ENCODE measurements around the gene SPEN.

SPEN gene

DNA sequence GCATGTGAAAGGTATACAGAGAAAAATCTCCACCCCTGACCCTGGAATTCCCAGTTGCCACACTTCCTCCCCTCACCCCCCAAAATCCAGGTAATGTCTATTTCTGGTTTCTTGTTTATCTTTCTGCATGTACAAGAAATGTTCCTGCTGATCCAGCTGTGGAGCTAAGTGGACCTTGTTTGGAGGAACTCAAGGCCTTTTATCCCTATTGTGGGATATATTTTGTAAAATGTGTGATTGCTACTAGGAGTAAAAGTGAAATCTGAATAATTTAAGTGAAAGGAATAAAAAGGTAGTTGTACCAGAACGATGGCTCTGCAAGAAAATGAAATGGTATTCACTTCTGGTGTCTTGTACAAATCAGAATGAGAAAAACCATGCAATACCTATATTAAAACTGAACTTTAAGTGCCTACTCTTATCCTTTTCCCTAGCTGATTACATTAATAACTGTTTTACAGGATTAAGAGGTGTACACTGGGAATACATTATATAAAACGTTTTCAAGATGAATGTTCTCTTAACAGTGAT, 3.0 kb downstream of the SPEN start:
- peak overlapping the region; percentile 51 for H3K9ac ChIP-seq (ENCODE audit: low read length)
- no peak overlapping the region for H3K18ac ChIP-seq (ENCODE audit: low read length)
- H3K27me3 ChIP-seq (ENCODE audit: insufficient read depth, low read length, poor library complexity): no peaks in the 10 kb centered on the region
- DNase-seq: no peak
- H3K27ac ChIP-seq (ENCODE audit: low read depth, low read length): no peak overlapping the region
- peak overlapping the region; percentile 3 for H3K4me2 ChIP-seq (ENCODE audit: low read length)
- no peak overlapping the region for H3K4me3 ChIP-seq (ENCODE audit: low read length)
- peaks cover 41% of the 10 kb centered on the region for H3K79me2 ChIP-seq (ENCODE audit: control insufficient read depth, insufficient read depth, low read length)
- peaks cover 7% of the 10 kb centered on the region for H3K79me1 ChIP-seq (ENCODE audit: low read length)
- no peak overlapping the region for H4K8ac ChIP-seq (ENCODE audit: low read depth, low read length)
- H2BK120ac ChIP-seq (ENCODE audit: low read depth, low read length): no peak overlapping the region
- H3K36me3 ChIP-seq (ENCODE audit: control insufficient read depth, insufficient read depth, low read length): no peaks in the 10 kb centered on the region
- peaks cover 2% of the 10 kb centered on the region for H3K4me1 ChIP-seq (ENCODE audit: control insufficient read depth, low read depth, low read length)
- no peak overlapping the region for H3K23ac ChIP-seq (ENCODE audit: low read length)
- no peak overlapping the region for H2BK15ac ChIP-seq (replicated peaks; ENCODE audit: low read depth)
- no peak overlapping the region for H2BK5ac ChIP-seq (ENCODE audit: low read length)
- H4K5ac ChIP-seq (ENCODE audit: low read length): no peak overlapping the region
- peak overlapping the region; percentile 48 for H2AK5ac ChIP-seq (ENCODE audit: low read length)
- peak overlapping the region; percentile 73 for H3K56ac ChIP-seq (ENCODE audit: low read length)
- no peak overlapping the region for H3K4ac ChIP-seq (ENCODE audit: low read depth, low read length)
- no CpG with 5 or more reads among the region's 2 CpGs for WGBS (ENCODE audit: extremely low coverage, insufficient coverage, low lambda C conversion rate)

DNA sequence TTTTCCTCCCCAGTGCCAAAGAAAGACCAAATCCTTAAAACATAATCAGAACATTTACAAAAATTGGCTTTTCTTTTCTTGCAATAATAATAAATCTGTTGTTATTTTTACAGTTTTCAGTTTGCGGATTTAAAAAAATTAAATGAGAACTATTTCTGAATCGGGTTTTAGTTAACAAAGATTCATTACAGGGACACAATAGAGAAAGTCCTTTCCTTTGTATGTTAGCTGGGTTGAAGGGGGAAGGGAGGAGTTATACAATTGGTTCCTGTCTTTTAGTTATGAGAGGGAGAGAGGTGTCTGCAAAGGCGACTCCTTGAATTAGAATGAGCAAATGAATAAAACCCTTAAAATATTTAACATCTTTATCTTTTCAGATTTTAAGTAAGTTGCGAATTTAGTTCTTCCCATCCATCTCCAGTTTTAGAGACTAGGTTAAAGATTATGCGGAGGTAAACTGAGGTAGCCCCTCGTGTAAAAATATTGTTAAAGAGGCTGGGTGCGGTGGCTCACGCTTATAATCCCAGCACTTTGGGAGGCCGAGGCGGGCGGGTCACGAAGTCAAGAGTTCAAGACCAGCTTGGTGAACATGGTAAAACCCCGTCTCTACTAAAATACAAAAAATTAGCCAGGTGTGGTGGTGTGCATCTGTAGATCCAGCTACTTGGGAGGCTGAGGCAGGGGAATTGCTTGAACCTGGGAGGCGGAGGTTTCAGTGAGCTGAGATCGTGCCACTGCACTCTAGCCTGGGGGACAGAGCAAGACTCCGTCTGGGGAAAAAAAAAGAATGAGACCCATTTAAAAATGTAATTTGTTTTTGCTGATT, 3.9 kb downstream of the SPEN start:
- Histone ChIP-seq H3K27me3 (ENCODE audit: insufficient read depth, low read length, poor library complexity) (no peaks in the 10 kb centered on the region), H3K27ac (ENCODE audit: low read depth, low read length) (no peak overlapping the region), H3K23ac (ENCODE audit: low read length) (no peak overlapping the region), H3K56ac (ENCODE audit: low read length) (no peak overlapping the region), H3K4me3 (ENCODE audit: low read length) (no peak overlapping the region), H3K4ac (ENCODE audit: low read depth, low read length) (no peak overlapping the region), H2BK15ac (replicated peaks; ENCODE audit: low read depth) (no peak overlapping the region), H3K4me1 (ENCODE audit: control insufficient read depth, low read depth, low read length) (peaks cover 2% of the 10 kb centered on the region), H4K8ac (ENCODE audit: low read depth, low read length) (no peak overlapping the region), H2BK120ac (ENCODE audit: low read depth, low read length) (no peak overlapping the region), H3K9ac (ENCODE audit: low read length) (no peak overlapping the region), H3K79me1 (ENCODE audit: low read length) (peaks cover 7% of the 10 kb centered on the region), H2AK5ac (ENCODE audit: low read length) (no peak overlapping the region), H3K79me2 (ENCODE audit: control insufficient read depth, insufficient read depth, low read length) (peaks cover 41% of the 10 kb centered on the region), H3K36me3 (ENCODE audit: control insufficient read depth, insufficient read depth, low read length) (no peaks in the 10 kb centered on the region), H3K4me2 (ENCODE audit: low read length) (no peak overlapping the region), H3K18ac (ENCODE audit: low read length) (no peak overlapping the region), H2BK5ac (ENCODE audit: low read length) (no peak overlapping the region), H4K5ac (ENCODE audit: low read length) (no peak overlapping the region)
- peak; percentile 39 for DNase-seq
- WGBS (ENCODE audit: extremely low coverage, insufficient coverage, low lambda C conversion rate): no CpG with 5 or more reads among the region's 16 CpGs

DNA sequence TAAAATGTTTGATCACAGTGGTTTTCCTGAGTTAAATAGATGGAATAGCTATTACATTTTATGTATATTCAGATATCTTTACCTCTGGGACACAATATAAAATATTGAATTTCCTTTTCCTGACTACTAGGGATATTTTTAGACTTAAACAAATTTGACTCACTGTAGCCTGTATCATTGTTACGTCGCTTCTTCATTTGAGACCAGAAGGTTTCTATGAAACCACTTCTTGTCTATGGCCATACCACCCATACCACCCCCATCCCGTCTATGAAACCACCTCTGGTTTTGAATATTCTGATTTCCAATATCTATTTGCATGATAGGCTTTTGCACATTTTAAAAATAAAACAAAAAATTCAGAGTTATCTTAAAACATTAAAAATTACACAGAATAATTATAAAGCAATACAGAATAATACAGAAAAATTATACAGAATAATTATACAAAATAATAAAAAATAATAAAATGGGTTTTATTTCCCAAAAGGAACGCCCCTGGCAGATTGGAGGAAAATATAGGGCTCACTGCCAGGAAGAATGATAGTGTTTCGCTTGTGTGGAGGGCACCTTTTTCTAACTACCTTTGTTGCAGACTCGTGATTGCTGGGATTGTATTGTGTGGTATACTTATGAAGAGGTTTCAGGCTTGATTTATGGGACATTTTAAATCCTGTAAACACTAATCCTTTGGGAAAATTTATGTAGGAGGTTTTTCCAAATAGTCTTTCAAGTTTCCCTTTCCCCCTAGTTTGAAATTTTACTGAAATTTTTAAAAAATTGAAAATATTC, 4.7 kb downstream of the SPEN start:
- Histone ChIP-seq H3K36me3 (ENCODE audit: control insufficient read depth, insufficient read depth, low read length) (no peaks in the 10 kb centered on the region), H3K4ac (ENCODE audit: low read depth, low read length) (no peak overlapping the region), H2BK15ac (replicated peaks; ENCODE audit: low read depth) (no peak overlapping the region), H2BK5ac (ENCODE audit: low read length) (no peak overlapping the region), H2BK120ac (ENCODE audit: low read depth, low read length) (no peak overlapping the region), H3K9ac (ENCODE audit: low read length) (no peak overlapping the region), H3K4me2 (ENCODE audit: low read length) (no peak overlapping the region), H3K23ac (ENCODE audit: low read length) (no peak overlapping the region), H3K56ac (ENCODE audit: low read length) (no peak overlapping the region), H3K27me3 (ENCODE audit: insufficient read depth, low read length, poor library complexity) (no peaks in the 10 kb centered on the region), H3K27ac (ENCODE audit: low read depth, low read length) (no peak overlapping the region), H3K18ac (ENCODE audit: low read length) (no peak overlapping the region), H3K4me1 (ENCODE audit: control insufficient read depth, low read depth, low read length) (peaks cover 2% of the 10 kb centered on the region), H3K79me1 (ENCODE audit: low read length) (peaks cover 9% of the 10 kb centered on the region), H3K4me3 (ENCODE audit: low read length) (no peak overlapping the region), H4K8ac (ENCODE audit: low read depth, low read length) (no peak overlapping the region), H2AK5ac (ENCODE audit: low read length) (no peak overlapping the region), H4K5ac (ENCODE audit: low read length) (no peak overlapping the region), H3K79me2 (ENCODE audit: control insufficient read depth, insufficient read depth, low read length) (peaks cover 45% of the 10 kb centered on the region)
- no CpG with 5 or more reads among the region's 6 CpGs for WGBS (ENCODE audit: extremely low coverage, insufficient coverage, low lambda C conversion rate)
- DNase-seq: no peak

DNA sequence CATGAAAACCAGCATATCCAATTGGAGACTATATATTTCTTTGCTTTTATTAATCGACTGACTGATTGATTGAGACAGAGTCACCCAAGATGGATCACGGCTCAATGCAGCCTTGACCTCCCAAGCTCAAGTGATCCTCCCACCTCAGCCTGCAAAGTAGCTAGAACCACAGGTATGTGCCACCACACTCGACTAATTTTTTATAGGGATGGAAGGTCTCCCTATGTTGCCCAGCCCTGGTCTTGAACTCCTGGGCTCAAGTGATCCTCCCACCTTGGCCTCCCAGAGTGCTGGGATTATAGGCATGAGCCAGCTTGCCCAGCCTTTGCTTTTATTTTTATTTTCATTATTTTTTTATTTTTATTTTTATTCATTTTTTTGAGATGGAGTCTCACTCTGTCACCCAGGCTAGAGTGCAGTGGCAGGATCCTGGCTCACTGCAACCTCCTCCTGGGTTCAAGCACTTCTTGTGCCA, 5.4 kb downstream of the SPEN start:
- H4K5ac ChIP-seq (ENCODE audit: low read length): no peak overlapping the region
- no peak overlapping the region for H3K27ac ChIP-seq (ENCODE audit: low read depth, low read length)
- no peak overlapping the region for H3K4ac ChIP-seq (ENCODE audit: low read depth, low read length)
- no peaks in the 10 kb centered on the region for H3K27me3 ChIP-seq (ENCODE audit: insufficient read depth, low read length, poor library complexity)
- H3K4me2 ChIP-seq (ENCODE audit: low read length): no peak overlapping the region
- no CpG with 5 or more reads among the region's 3 CpGs for WGBS (ENCODE audit: extremely low coverage, insufficient coverage, low lambda C conversion rate)
- H3K36me3 ChIP-seq (ENCODE audit: control insufficient read depth, insufficient read depth, low read length): no peaks in the 10 kb centered on the region
- H4K8ac ChIP-seq (ENCODE audit: low read depth, low read length): no peak overlapping the region
- H3K79me1 ChIP-seq (ENCODE audit: low read length): peaks cover 9% of the 10 kb centered on the region
- peaks cover 2% of the 10 kb centered on the region for H3K4me1 ChIP-seq (ENCODE audit: control insufficient read depth, low read depth, low read length)
- H3K56ac ChIP-seq (ENCODE audit: low read length): no peak overlapping the region
- no peak overlapping the region for H2BK120ac ChIP-seq (ENCODE audit: low read depth, low read length)
- DNase-seq: no peak
- no peak overlapping the region for H3K18ac ChIP-seq (ENCODE audit: low read length)
- H3K23ac ChIP-seq (ENCODE audit: low read length): no peak overlapping the region
- peaks cover 47% of the 10 kb centered on the region for H3K79me2 ChIP-seq (ENCODE audit: control insufficient read depth, insufficient read depth, low read length)
- no peak overlapping the region for H3K9ac ChIP-seq (ENCODE audit: low read length)
- H2BK15ac ChIP-seq (replicated peaks; ENCODE audit: low read depth): no peak overlapping the region
- H2BK5ac ChIP-seq (ENCODE audit: low read length): no peak overlapping the region
- H2AK5ac ChIP-seq (ENCODE audit: low read length): no peak overlapping the region
- no peak overlapping the region for H3K4me3 ChIP-seq (ENCODE audit: low read length)

DNA sequence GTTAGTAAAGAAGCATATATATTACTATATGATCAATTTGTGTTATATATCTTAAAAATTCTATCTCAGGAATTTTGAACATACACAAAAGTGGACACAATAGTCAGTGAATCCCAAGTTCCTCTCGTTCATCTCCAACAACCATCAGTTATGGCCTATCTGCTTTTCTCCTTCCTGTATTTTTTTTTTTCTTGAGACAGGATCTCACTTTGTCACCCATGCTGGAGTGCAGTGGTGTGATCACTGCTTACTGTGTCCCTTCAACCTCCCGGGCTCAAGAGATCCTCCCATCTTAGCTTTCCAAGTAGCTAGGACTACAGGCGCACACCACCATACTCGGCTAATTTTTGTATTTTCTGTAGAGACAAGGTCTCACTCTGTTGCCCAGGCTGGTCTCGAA, 9.4 kb downstream of the SPEN start:
- H4K5ac ChIP-seq (ENCODE audit: low read length): no peak overlapping the region
- H3K36me3 ChIP-seq (ENCODE audit: control insufficient read depth, insufficient read depth, low read length): no peaks in the 10 kb centered on the region
- peaks cover 41% of the 10 kb centered on the region for H3K79me2 ChIP-seq (ENCODE audit: control insufficient read depth, insufficient read depth, low read length)
- no peak overlapping the region for H3K4ac ChIP-seq (ENCODE audit: low read depth, low read length)
- no peak overlapping the region for H3K4me2 ChIP-seq (ENCODE audit: low read length)
- H3K18ac ChIP-seq (ENCODE audit: low read length): no peak overlapping the region
- no peaks in the 10 kb centered on the region for H3K27me3 ChIP-seq (ENCODE audit: insufficient read depth, low read length, poor library complexity)
- H3K23ac ChIP-seq (ENCODE audit: low read length): no peak overlapping the region
- no peak for DNase-seq
- H4K8ac ChIP-seq (ENCODE audit: low read depth, low read length): no peak overlapping the region
- H3K56ac ChIP-seq (ENCODE audit: low read length): no peak overlapping the region
- no peak overlapping the region for H3K4me3 ChIP-seq (ENCODE audit: low read length)
- H3K79me1 ChIP-seq (ENCODE audit: low read length): peaks cover 9% of the 10 kb centered on the region
- no CpG with 5 or more reads among the region's 5 CpGs for WGBS (ENCODE audit: extremely low coverage, insufficient coverage, low lambda C conversion rate)
- no peak overlapping the region for H2BK5ac ChIP-seq (ENCODE audit: low read length)
- H3K27ac ChIP-seq (ENCODE audit: low read depth, low read length): no peak overlapping the region
- H2BK15ac ChIP-seq (replicated peaks; ENCODE audit: low read depth): no peak overlapping the region
- H3K9ac ChIP-seq (ENCODE audit: low read length): no peak overlapping the region
- H3K4me1 ChIP-seq (ENCODE audit: control insufficient read depth, low read depth, low read length): no peaks in the 10 kb centered on the region
- no peak overlapping the region for H2AK5ac ChIP-seq (ENCODE audit: low read length)
- H2BK120ac ChIP-seq (ENCODE audit: low read depth, low read length): no peak overlapping the region
